HL-60 (cell line): ENCODE measurements around the gene CEP164.
A peak's percentile ranks its signal among the peaks of the same experiment; 100 is the strongest.

Experiments used
- DNase-seq, 2 experiments: peaks; one replicate each; pipeline ENCODE4 v3.0.0-alpha.2; 2010 to 2020; ENCODE audit warnings: low read depth in 1 of 2, low spot score in 1 of 2
- H3K27ac ChIP-seq: fragments of 250-450 bp; sonication (Bioruptor Pico); replicated peaks from 2 replicates; pipeline ENCODE4 v1.5.1; 2020; ENCODE audit warnings: mild to moderate bottlenecking, moderate library complexity
- H3K27me3 ChIP-seq: fragments of 250-450 bp; sonication (Bioruptor Pico); 2 replicates; pipeline ENCODE4 v1.5.1; 2021; ENCODE audit warnings: mild to moderate bottlenecking, moderate library complexity; ENCODE audit not compliant: insufficient read depth, poor library complexity, severe bottlenecking
- H3K4me3 ChIP-seq: replicated peaks from 2 replicates; pipeline ENCODE4 v1.5.1; 2011; ENCODE audit warnings: mild to moderate bottlenecking, control low read depth, low read length; ENCODE audit not compliant: insufficient read depth
- CTCF ChIP-seq: IDR thresholded peaks from one replicate; pipeline ENCODE4 v1.5.1; 2011; ENCODE audit warnings: low read length, control low read depth, inconsistent platforms; ENCODE audit not compliant: insufficient read depth
- GABPA ChIP-seq: IDR thresholded peaks from 2 replicates; pipeline ENCODE4 v1.6.1; 2012; ENCODE audit warnings: low read depth
- POLR2AphosphoS5 ChIP-seq: IDR thresholded peaks from 2 replicates; pipeline ENCODE4 v1.6.1; 2012; ENCODE audit warnings: low read depth
- REST ChIP-seq: IDR thresholded peaks from 2 replicates; pipeline ENCODE4 v1.6.1; 2012; ENCODE audit warnings: low read depth; ENCODE audit not compliant: insufficient replicate concordance
- SPI1 ChIP-seq: IDR thresholded peaks from 2 replicates; pipeline ENCODE4 v1.6.1; 2012; ENCODE audit warnings: low read depth, mild to moderate bottlenecking, borderline replicate concordance

The CEP164 gene

DNA sequence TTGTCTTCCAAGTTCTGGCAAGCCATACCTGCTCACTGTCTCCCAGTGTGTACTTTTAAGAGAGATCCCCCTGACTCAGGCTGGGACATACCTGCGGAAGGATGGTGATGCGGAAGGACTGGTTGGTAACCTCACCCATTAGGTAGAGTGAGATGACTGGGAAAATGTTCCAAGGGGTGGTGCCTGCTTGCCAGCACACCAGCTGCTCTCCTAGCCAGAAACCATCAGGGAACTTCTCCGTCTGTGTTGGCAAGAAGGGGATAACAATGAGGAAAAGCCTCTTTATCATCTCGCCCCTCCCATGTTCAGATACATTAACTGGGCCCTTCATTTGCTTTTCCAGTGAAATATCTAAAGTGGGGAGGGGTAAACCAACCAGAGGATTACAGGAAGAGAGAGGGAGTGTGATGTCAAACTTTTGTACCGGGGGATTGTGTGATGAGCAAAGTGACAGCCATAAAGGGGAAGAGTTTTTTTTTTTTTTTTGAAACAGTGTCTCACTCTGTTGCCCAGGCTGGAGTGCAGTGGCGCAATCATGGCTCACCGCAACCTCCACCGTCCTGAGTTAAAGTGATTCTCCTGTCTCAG, 36.8 kb upstream of the CEP164 start, which contains the start of gene BACE1-AS:
Gene BACE1-AS (plus strand): TSS at position 538 of the 588 bp plus-strand sequence.
- no peak for TF ChIP-seq POLR2AphosphoS5
- no peak for TF ChIP-seq REST
- no peak for TF ChIP-seq CTCF
- no peak for TF ChIP-seq SPI1
- TF ChIP-seq GABPA = no peak
- Histone ChIP-seq H3K27me3 (no peaks in the 10 kb centered on the region), H3K4me3 (no peak within 1 kb of the TSS), H3K27ac (no peak within 1 kb of the TSS)
- DNase-seq = peak in 1 of 2 experiments; percentile 7

DNA sequence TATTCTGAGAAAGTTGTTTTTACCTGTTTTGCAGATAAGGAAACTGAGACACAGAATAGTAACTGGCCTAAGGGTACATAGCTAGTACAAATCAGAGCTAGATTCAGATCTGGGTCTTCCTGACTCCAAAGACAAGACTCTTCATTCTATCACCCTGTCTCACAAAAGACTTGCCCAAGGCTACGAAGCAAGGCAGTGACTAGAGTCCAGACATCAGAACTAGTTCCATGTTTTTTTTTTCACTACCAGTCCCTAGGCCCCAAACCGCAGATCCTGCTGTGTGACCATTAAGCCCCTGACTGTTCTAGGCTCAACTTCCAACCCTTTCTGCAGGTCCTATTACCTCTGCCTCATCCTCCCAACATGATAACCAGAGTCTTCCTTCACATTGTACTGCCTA, 35.0 kb upstream of the CEP164 start:
- Histone ChIP-seq H3K27me3 (no peaks in the 10 kb centered on the region), H3K4me3 (no peak overlapping the region), H3K27ac (no peak overlapping the region)
- TF ChIP-seq SPI1 (no peak), REST (no peak), GABPA (no peak), CTCF (no peak), POLR2AphosphoS5 (no peak)
- DNase-seq = no peak

GRCh38 chr11:117295438-117296137, 32.1 kb upstream of the CEP164 start:
- H3K27me3 ChIP-seq = no peaks in the 10 kb centered on the region
- DNase-seq = no peak
- no peak overlapping the region for H3K27ac ChIP-seq
- no peak overlapping the region for H3K4me3 ChIP-seq
- no peak for TF ChIP-seq REST
- TF ChIP-seq GABPA = no peak
- TF ChIP-seq POLR2AphosphoS5 = no peak
- TF ChIP-seq CTCF = no peak
- TF ChIP-seq SPI1 = no peak
